Measurements from ENCODE around the gene RASGRP2.

DNA sequence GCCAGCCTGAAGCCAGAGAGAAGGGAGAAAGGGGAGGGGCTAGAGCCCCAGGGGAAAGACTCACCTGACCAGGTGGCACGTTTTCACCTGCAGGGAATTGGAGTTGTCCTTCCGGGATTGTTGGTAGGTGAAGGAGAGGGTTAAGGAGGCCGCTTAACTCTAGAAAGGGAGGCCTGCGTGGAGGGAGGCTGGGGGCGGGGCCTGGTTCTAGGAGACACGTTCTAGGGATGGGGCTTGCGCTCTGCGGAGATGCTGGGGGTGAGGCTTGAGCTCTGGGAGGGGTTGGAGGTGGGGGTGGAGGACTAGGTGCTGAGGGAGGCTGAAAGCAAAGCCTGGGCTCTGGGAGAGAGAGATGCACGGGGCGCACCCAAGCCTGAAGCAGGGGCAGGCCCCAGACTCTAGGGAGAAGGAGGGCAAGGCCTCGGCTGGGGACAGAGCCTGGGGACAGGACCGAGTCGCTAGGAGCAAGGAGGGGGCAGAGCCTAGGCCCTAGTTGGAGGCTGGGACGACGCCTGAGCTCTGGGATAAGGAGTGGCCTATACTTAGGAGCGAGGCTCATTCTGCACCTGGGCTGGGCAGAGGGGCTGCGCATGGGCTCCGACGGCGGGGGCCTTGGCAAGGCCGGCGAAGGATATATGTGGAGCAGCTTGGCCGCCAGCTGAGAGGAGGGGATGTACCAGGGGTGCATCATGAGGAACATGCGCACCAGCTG, 2.4 kb downstream of the RASGRP2 start:
- TF ChIP-seq CTCF (IDR thresholded peaks at IDR 0.05; ENCODE audit: low read depth, low read length): no peak
- no peak for TF ChIP-seq EZH2phosphoT487 (IDR thresholded peaks at IDR 0.05; ENCODE audit: low read depth)
